H9 (cell line): Measurements from ENCODE around the gene BEGAIN. TPM values are rescaled to one million over a fixed set of nuclear protein-coding genes. Genes with fewer than 3 reads are reported as not detected.

Source experiments
- DNase-seq: peaks from one replicate; pipeline ENCODE4 v3.0.0-alpha.2; 2017
- H2AFZ ChIP-seq: one replicate; pipeline ENCODE4 v1.6.1; 2013; ENCODE audit warnings: mild to moderate bottlenecking, low read length, control low read depth, moderate library complexity
- H2AK5ac ChIP-seq: 2 replicates; pipeline ENCODE4 v1.6.1; 2013; ENCODE audit warnings: low read length, control low read depth, mixed read lengths; ENCODE audit not compliant: insufficient read length
- H2BK120ac ChIP-seq: one replicate; pipeline ENCODE4 v1.6.1; 2013; ENCODE audit warnings: low read depth, mild to moderate bottlenecking, low read length, control low read depth, inconsistent platforms; ENCODE audit not compliant: poor library complexity, severe bottlenecking
- H2BK12ac ChIP-seq: 2 replicates; pipeline ENCODE4 v1.6.1; 2013; ENCODE audit warnings: low read length, control low read depth, mixed read lengths, low read depth; ENCODE audit not compliant: insufficient read length
- H2BK15ac ChIP-seq: 2 replicates; pipeline ENCODE4 v1.6.1; 2013; ENCODE audit warnings: low read depth, low read length, control low read depth
- H2BK20ac ChIP-seq: one replicate; pipeline ENCODE4 v1.6.1; 2013; ENCODE audit warnings: low read depth, mild to moderate bottlenecking, low read length, control low read depth, inconsistent platforms; ENCODE audit not compliant: poor library complexity, severe bottlenecking
- H2BK5ac ChIP-seq: 2 replicates; pipeline ENCODE4 v1.6.1; 2013; ENCODE audit warnings: low read length, control low read depth, mixed read lengths; ENCODE audit not compliant: insufficient read length
- H3K14ac ChIP-seq: 2 replicates; pipeline ENCODE4 v1.6.1; 2013; ENCODE audit warnings: low read length, control low read depth; ENCODE audit not compliant: insufficient read depth
- H3K18ac ChIP-seq: 2 replicates; pipeline ENCODE4 v1.6.1; 2013; ENCODE audit warnings: low read depth, mild to moderate bottlenecking, mixed read lengths, low read length, control low read depth; ENCODE audit not compliant: insufficient read length
- H3K23ac ChIP-seq: 2 replicates; pipeline ENCODE4 v1.6.1; 2013; ENCODE audit warnings: low read length, control low read depth, mixed read lengths, low read depth; ENCODE audit not compliant: insufficient read length
- H3K23me2 ChIP-seq: 2 replicates; pipeline ENCODE4 v1.6.1; 2013; ENCODE audit warnings: low read depth, mild to moderate bottlenecking, mixed read lengths, low read length, control low read depth; ENCODE audit not compliant: insufficient read length, poor library complexity, severe bottlenecking
- H3K27ac ChIP-seq: 2 replicates; pipeline ENCODE4 v1.5.1; 2013; ENCODE audit warnings: low read length, control low read depth, mixed read lengths, low read depth; ENCODE audit not compliant: insufficient read length
- H3K27me3 ChIP-seq: 2 replicates; pipeline ENCODE4 v1.6.1; 2013; ENCODE audit warnings: low read length, control low read depth, inconsistent platforms; ENCODE audit not compliant: insufficient read depth
- H3K4ac ChIP-seq: 2 replicates; pipeline ENCODE4 v1.6.1; 2013; ENCODE audit warnings: low read depth, mild to moderate bottlenecking, control low read depth, inconsistent platforms, low read length, moderate library complexity
- H3K4me1 ChIP-seq: 2 replicates; pipeline ENCODE4 v1.6.1; 2013; ENCODE audit warnings: low read length, control low read depth, inconsistent platforms; ENCODE audit not compliant: insufficient read depth
- H3K4me2 ChIP-seq: 2 replicates; pipeline ENCODE4 v1.6.1; 2013; ENCODE audit warnings: low read length, control low read depth, mixed read lengths; ENCODE audit not compliant: insufficient read length, insufficient read depth
- H3K56ac ChIP-seq: 2 replicates; pipeline ENCODE4 v1.6.1; 2013; ENCODE audit warnings: low read depth, mild to moderate bottlenecking, mixed read lengths, low read length, control low read depth; ENCODE audit not compliant: insufficient read length
- H3K79me1 ChIP-seq: 2 replicates; pipeline ENCODE4 v1.6.1; 2013; ENCODE audit warnings: low read depth, mild to moderate bottlenecking, moderate library complexity, low read length, control low read depth, inconsistent platforms; ENCODE audit not compliant: insufficient read depth, poor library complexity, severe bottlenecking
- H3K79me2 ChIP-seq: 2 replicates; pipeline ENCODE4 v1.6.1; 2013; ENCODE audit warnings: low read length, control low read depth, inconsistent platforms; ENCODE audit not compliant: insufficient read depth
- H3K9ac ChIP-seq: 2 replicates; pipeline ENCODE4 v1.6.1; 2013; ENCODE audit warnings: low read length, control low read depth, mixed read lengths; ENCODE audit not compliant: insufficient read length; ENCODE audit errors: extremely low read depth
- H3K9me3 ChIP-seq: one replicate; pipeline ENCODE4 v1.6.1; 2013; ENCODE audit warnings: low read depth, low read length, inconsistent platforms; ENCODE audit not compliant: control insufficient read depth
- H3T11ph ChIP-seq: one replicate; pipeline ENCODE4 v1.6.1; 2013; ENCODE audit warnings: mild to moderate bottlenecking, low read length, control low read depth, inconsistent platforms
- H4K20me1 ChIP-seq: one replicate; pipeline ENCODE4 v1.6.1; 2013; ENCODE audit not compliant: control insufficient read depth, insufficient read length, insufficient read depth
- H4K5ac ChIP-seq: 2 replicates; pipeline ENCODE4 v1.6.1; 2013; ENCODE audit warnings: low read depth, mild to moderate bottlenecking, mixed read lengths, low read length, control low read depth; ENCODE audit not compliant: insufficient read length
- H4K8ac ChIP-seq: replicated peaks from 2 replicates; pipeline ENCODE4 v1.6.1; 2013; ENCODE audit warnings: low read length, control low read depth, mixed read lengths, low read depth; ENCODE audit not compliant: insufficient read length
- H4K91ac ChIP-seq: 2 replicates; pipeline ENCODE4 v1.6.1; 2013; ENCODE audit warnings: low read depth, mild to moderate bottlenecking, moderate library complexity, mixed read lengths, low read length, control low read depth; ENCODE audit not compliant: insufficient read length
- H3K27ac Mint-ChIP-seq, 3 experiments: 2 replicates in 2 of 3; 3 replicates in 1 of 3; pipeline ENCODE4 v1.8.0; 2020 to 2021; ENCODE audit warnings: mixed read lengths in 3 of 3, mild to moderate bottlenecking in 1 of 3, moderate library complexity in 1 of 3
- H3K27me3 Mint-ChIP-seq: 2 replicates; pipeline ENCODE4 v1.8.0; 2021; ENCODE audit warnings: low read depth, mild to moderate bottlenecking, moderate library complexity, mixed read lengths
- H3K36me3 Mint-ChIP-seq, 3 experiments: 2 replicates in 2 of 3; 3 replicates in 1 of 3; pipeline ENCODE4 v1.8.0; 2020 to 2021; ENCODE audit warnings: low read depth in 3 of 3, mixed read lengths in 3 of 3; ENCODE audit not compliant: insufficient read depth in 1 of 3
- H3K4me1 Mint-ChIP-seq, 2 experiments: 2 replicates each; pipeline ENCODE4 v1.8.0; 2020; ENCODE audit warnings: mixed read lengths in 2 of 2
- H3K4me3 Mint-ChIP-seq, 2 experiments: 2 replicates in 1 of 2; 3 replicates in 1 of 2; pipeline ENCODE4 v1.8.0; 2020 to 2021; ENCODE audit warnings: mild to moderate bottlenecking in 2 of 2, mixed read lengths in 2 of 2, moderate library complexity in 1 of 2
- H3K9me3 Mint-ChIP-seq, 2 experiments: 2 replicates in 1 of 2; 3 replicates in 1 of 2; pipeline ENCODE4 v1.8.0; 2020; ENCODE audit warnings: mild to moderate bottlenecking in 2 of 2, mixed read lengths in 2 of 2, moderate library complexity in 1 of 2
- CTCF ChIP-seq: fragments of 200-600 bp; sonication (generic); conservative IDR thresholded peaks from 3 replicates; pipeline ENCODE4 v1.8.0; 2021; ENCODE audit warnings: antibody characterized with exemption, mild to moderate bottlenecking
- WGBS: extraction: QIAGEN DNeasy Blood & Tissue Kit; methylation state at CpG from one replicate; pipeline ENCODE4 v1.1.7; 2013; ENCODE audit warnings: missing lambda C conversion rate, low lambda C conversion rate, mixed read lengths; ENCODE audit not compliant: insufficient read length; ENCODE audit errors: extremely low coverage; 5-methylcytosine and 5-hydroxymethylcytosine counted together
- total RNA-seq: library from RNA; stranded (reverse); gene quantifications from 2 replicates; pipeline ENCODE4 v1.2.1, GENCODE V29; 2021

BEGAIN gene
- total RNA-seq, 1 experiment from 2014 or later = 2.6 TPM

DNA sequence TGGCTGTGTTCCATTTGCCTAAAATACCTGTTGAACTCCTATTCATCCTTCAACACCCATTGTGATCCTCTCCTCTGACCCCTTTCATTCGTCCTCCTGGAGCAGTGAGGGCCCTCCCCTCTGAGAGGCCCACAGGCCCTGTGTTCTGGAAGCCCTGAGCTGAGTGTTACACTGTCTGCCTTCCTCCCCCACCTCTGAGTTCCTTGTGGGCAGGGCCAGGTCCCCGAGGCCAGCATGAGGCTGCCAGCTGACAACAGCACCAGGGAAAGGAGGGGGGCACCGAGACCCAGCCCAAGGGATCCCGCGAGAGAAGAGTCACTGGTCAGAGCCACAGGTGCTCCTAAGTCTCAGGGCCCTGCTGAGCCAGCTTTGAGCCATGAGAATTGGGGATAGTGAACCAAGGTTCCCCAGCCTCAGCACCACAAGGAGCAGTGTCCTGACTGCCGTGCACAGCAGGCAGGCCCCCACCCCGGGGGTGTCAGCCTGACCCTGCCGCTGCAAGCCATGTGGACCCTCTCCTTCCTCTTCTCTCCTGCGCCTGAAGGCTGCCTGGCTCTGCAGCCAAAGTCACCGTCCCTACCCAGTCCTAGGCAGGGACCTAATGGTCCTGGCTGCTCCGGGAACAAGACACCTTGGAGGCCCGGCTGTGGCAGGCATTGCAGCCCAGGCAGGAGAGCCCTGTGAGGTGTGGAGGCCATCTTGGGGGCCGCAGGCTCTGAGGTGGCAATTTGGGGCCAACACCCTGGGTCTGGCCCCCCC, 52.5 kb downstream of the BEGAIN start:
- Histone ChIP-seq H2BK120ac (no peak overlapping the region), H3T11ph (no peak overlapping the region), H3K27ac (no peak overlapping the region), H4K8ac (no peak overlapping the region), H2BK12ac (no peak overlapping the region), H3K4ac (no peak overlapping the region), H3K23me2 (no peaks in the 10 kb centered on the region), H2AK5ac (no peak overlapping the region), H4K91ac (no peak overlapping the region), H4K5ac (no peak overlapping the region), H3K9ac (no peak overlapping the region), H3K56ac (no peak overlapping the region), H2BK20ac (no peak overlapping the region), H3K4me2 (no peak overlapping the region), H2AFZ (no peak overlapping the region), H3K4me1 (no peaks in the 10 kb centered on the region), H3K79me2 (no peaks in the 10 kb centered on the region), H3K27me3 (no peaks in the 10 kb centered on the region; the same call in 1 of the 2 replicates), H2BK5ac (no peak overlapping the region), H4K20me1 (no peaks in the 10 kb centered on the region), H2BK15ac (no peak overlapping the region), H3K23ac (no peak overlapping the region), H3K14ac (no peak overlapping the region; the same call in 1 of the 2 replicates), H3K79me1 (no peaks in the 10 kb centered on the region), H3K18ac (no peak overlapping the region), H3K9me3 (no peaks in the 10 kb centered on the region)
- Mint-ChIP-seq H3K27ac (peak overlapping the region; percentile 18 to 71 (median 43); a peak in 3 of 7 replicates), H3K4me1 (peaks cover 9 to 14% of the 10 kb centered on the region in 2 experiments), H3K36me3 (no peaks in the 10 kb centered on the region), H3K27me3 (peaks cover 1% of the 10 kb centered on the region; the same call in 1 of the 2 replicates), H3K4me3 (no peak overlapping the region), H3K9me3 (no peaks in the 10 kb centered on the region)
- peak; percentile 26 for DNase-seq
- no CpG with 5 or more reads among the region's 13 CpGs for WGBS
- TF ChIP-seq CTCF = no peak
